ENCODE data around the gene CORO7. TPM values are rescaled to one million over a fixed set of nuclear protein-coding genes. Genes with fewer than 3 reads are reported as not detected.

Gene CORO7
- total RNA-seq, 4 donors from 2014 or later = 46.8 to 330 (median 58.1) TPM

DNA sequence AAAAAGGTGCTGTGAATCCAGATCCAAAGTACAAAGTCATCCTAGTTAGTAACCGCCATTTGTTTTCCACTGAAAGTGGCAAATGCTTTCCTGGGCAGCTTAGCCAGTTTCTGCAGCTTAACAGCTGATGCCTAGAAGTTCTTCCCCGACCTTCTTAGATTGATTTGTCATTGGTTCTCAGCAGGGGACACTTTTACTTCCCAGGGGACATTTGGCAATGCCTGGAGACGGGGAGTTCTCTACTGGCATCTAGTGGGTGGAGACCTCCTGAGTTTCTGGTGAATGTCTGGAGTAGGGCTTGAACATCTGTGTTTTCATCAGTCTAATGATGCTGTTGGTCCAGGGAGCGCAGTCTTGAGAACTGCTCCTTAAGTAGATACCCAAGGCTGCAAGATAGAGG is 16.8 kb upstream of the CORO7 start:
- H3K27me3 ChIP-seq = no peaks in the 10 kb centered on the region
- H3K36me3 ChIP-seq = peaks cover 0 to 33% (median 16%) of the 10 kb centered on the region in 4 donors
- TF ChIP-seq POLR2AphosphoS5 (IDR thresholded peaks at IDR 0.05) = no peak
- no peak for TF ChIP-seq POLR2A (IDR thresholded peaks at IDR 0.05)
- TF ChIP-seq, protein P1, sequence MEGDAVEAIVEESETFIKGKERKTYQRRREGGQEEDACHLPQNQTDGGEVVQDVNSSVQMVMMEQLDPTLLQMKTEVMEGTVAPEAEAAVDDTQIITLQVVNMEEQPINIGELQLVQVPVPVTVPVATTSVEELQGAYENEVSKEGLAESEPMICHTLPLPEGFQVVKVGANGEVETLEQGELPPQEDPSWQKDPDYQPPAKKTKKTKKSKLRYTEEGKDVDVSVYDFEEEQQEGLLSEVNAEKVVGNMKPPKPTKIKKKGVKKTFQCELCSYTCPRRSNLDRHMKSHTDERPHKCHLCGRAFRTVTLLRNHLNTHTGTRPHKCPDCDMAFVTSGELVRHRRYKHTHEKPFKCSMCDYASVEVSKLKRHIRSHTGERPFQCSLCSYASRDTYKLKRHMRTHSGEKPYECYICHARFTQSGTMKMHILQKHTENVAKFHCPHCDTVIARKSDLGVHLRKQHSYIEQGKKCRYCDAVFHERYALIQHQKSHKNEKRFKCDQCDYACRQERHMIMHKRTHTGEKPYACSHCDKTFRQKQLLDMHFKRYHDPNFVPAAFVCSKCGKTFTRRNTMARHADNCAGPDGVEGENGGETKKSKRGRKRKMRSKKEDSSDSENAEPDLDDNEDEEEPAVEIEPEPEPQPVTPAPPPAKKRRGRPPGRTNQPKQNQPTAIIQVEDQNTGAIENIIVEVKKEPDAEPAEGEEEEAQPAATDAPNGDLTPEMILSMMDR (IDR thresholded peaks at IDR 0.05) = no peak
- TF ChIP-seq EP300 (IDR thresholded peaks at IDR 0.05; ENCODE audit: low read depth) = no peak
- in situ Hi-C loops (cut with MboI; ENCODE audit: low pct_ligation_motif_present in 1 of 4, low pct_unique_long_range_greater_than_20kb in 1 of 4, low sequenced_read_pairs in 3 of 4) (no loop called here), intact Hi-C loops (cut with DNase I; ENCODE audit: low total_unique reads) (no loop called here)
- DNase-seq = no peak
- H3K27ac ChIP-seq = no peak overlapping the region
- no peaks in the 10 kb centered on the region for H3K4me1 ChIP-seq
- WGBS, 2 donors (ENCODE audit: low coverage in 1 of 2) = 89 to 90% methylated on average over 4 of the region's 4 CpGs
- H3K4me3 ChIP-seq = no peak overlapping the region
- H3K9me3 ChIP-seq = no peaks in the 10 kb centered on the region

- no peak for DNase-seq
- TF ChIP-seq POLR2AphosphoS5 (IDR thresholded peaks at IDR 0.05) = no peak
- no peak for TF ChIP-seq EP300 (IDR thresholded peaks at IDR 0.05; ENCODE audit: low read depth)
- 87 to 88% methylated on average over 7 to 9 of the region's 9 CpGs for WGBS, 2 donors (ENCODE audit: low coverage in 1 of 2)
- in situ Hi-C loops (cut with MboI; ENCODE audit: low pct_ligation_motif_present in 1 of 4, low pct_unique_long_range_greater_than_20kb in 1 of 4, low sequenced_read_pairs in 3 of 4) = no loop called here
- Histone ChIP-seq H3K9me3 (no peaks in the 10 kb centered on the region), H3K27ac (no peak overlapping the region), H3K27me3 (no peaks in the 10 kb centered on the region), H3K4me1 (peaks cover 4 to 14% (median 13%) of the 10 kb centered on the region in 4 donors), H3K4me3 (no peak overlapping the region), H3K36me3 (peaks cover 0 to 14% (median 6%) of the 10 kb centered on the region in 4 donors)
- intact Hi-C loops (cut with DNase I; ENCODE audit: low total_unique reads) = no loop called here
Measured at GRCh38 chr16:4431023-4431422, 14.6 kb upstream of the CORO7 start.

DNA sequence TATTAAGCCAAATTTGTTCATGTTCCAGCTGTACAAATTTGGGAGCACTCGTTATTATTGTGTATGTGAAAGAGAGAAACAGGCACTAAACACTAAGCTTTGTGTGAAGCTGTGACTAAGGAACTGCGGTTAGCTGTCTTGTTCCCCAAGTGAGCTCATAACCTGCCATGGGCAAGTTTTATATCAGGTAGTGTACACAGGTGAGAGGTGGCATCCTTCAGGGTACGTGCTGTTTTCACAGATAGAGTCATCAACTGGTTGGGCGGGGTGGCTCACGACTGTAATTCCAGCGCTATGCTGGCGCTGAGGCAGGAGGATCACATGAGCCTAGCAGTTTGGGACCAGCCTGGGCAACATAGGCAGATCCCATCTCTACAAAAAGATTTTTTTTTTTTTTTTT is 12.1 kb upstream of the CORO7 start:
- H3K9me3 ChIP-seq = no peaks in the 10 kb centered on the region
- H3K4me1 ChIP-seq = peaks cover 4 to 23% (median 19%) of the 10 kb centered on the region in 4 donors
- no peak overlapping the region for H3K4me3 ChIP-seq
- in situ Hi-C loops (cut with MboI; ENCODE audit: low pct_ligation_motif_present in 1 of 4, low pct_unique_long_range_greater_than_20kb in 1 of 4, low sequenced_read_pairs in 3 of 4) = no loop called here
- no peak overlapping the region for H3K27ac ChIP-seq
- intact Hi-C loops (cut with DNase I; ENCODE audit: low total_unique reads) = no loop called here
- no peaks in the 10 kb centered on the region for H3K27me3 ChIP-seq
- TF ChIP-seq POLR2A (IDR thresholded peaks at IDR 0.05) (peak; percentile 20), POLR2AphosphoS5 (IDR thresholded peaks at IDR 0.05) (no peak), EP300 (IDR thresholded peaks at IDR 0.05; ENCODE audit: low read depth) (no peak)
- TF ChIP-seq, protein P1 (IDR thresholded peaks at IDR 0.05) = no peak
- no peaks in the 10 kb centered on the region for H3K36me3 ChIP-seq
- WGBS, 2 donors (ENCODE audit: low coverage in 1 of 2) = 88 to 91% methylated on average over 2 to 7 of the region's 7 CpGs
- DNase-seq = no peak

- intact Hi-C loops (cut with DNase I; ENCODE audit: low total_unique reads) (no loop called here), in situ Hi-C loops (cut with MboI; ENCODE audit: low pct_ligation_motif_present in 1 of 4, low pct_unique_long_range_greater_than_20kb in 1 of 4, low sequenced_read_pairs in 3 of 4) (no loop called here)
- Histone ChIP-seq H3K27ac (peak overlapping the region; percentile 87 to 97 (median 95)), H3K4me1 (peaks cover 4 to 23% (median 19%) of the 10 kb centered on the region in 4 donors), H3K27me3 (no peaks in the 10 kb centered on the region), H3K4me3 (peak overlapping the region in 3 of 4 donors; percentile 65 to 85 (median 76)), H3K36me3 (no peaks in the 10 kb centered on the region), H3K9me3 (no peaks in the 10 kb centered on the region)
- no peak for TF ChIP-seq EP300 (IDR thresholded peaks at IDR 0.05; ENCODE audit: low read depth)
- TF ChIP-seq POLR2A (IDR thresholded peaks at IDR 0.05) = no peak
- TF ChIP-seq POLR2AphosphoS5 (IDR thresholded peaks at IDR 0.05) = no peak
- TF ChIP-seq, protein P1 (IDR thresholded peaks at IDR 0.05) = no peak
- no peak for DNase-seq
- WGBS, 2 donors (ENCODE audit: low coverage in 1 of 2) = 73 to 85% methylated on average over 3 to 12 of the region's 12 CpGs
Measured at GRCh38 chr16:4426722-4427372, 10.5 kb upstream of the CORO7 start.

Data from transverse colon (tissue), 4 donors.